ENCODE results near the gene HIBCH. TPM values are rescaled to one million over a fixed set of nuclear protein-coding genes. Genes with fewer than 3 reads are reported as not detected.
A peak's percentile ranks its signal among the peaks of the same experiment; 100 is the strongest.

The HIBCH gene
- total and polyA plus RNA-seq, 4 donors, result 20.2 to 65.2 (median 32.8) TPM

DNA sequence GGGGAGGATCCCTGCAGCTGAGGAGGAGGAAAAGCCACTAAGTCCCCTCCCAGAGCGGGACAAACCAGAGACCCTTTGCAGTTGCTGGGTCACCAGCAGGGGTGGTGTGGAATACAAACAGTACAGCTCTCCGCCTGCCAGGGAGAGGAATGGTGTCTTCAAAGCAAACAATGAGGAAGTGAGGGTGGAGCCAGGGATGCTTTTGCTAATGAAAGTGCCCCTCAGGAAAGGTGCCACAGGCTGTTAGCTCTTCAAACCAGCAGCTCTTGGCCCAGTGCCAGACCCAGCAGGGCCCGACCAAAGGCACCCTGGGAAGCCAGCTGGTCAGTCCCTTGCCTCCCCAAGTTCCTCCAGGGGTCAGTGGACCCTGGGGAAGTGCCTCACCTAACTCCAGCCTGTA lies 102.8 kb downstream of the HIBCH start:
- H3K36me3 ChIP-seq (ENCODE audit: control insufficient read depth in 4 of 4, insufficient read depth in 3 of 4, low read depth in 1 of 4, low read length in 3 of 4), result peaks cover 0 to 15% (median 7%) of the 10 kb centered on the region in 4 donors
- TF ChIP-seq RXRA (IDR thresholded peaks at IDR 0.05), result no peak
- TF ChIP-seq FOXA2 (IDR thresholded peaks at IDR 0.05), result no peak
- no peak for TF ChIP-seq GABPA (IDR thresholded peaks at IDR 0.05 in 1 of 2, conservative IDR thresholded peaks at IDR 0.05 in 1 of 2)
- TF ChIP-seq NR2F2 (IDR thresholded peaks at IDR 0.05), result no peak
- no peak for TF ChIP-seq HNF4A (conservative IDR thresholded peaks at IDR 0.05)
- TF ChIP-seq SP1 (IDR thresholded peaks at IDR 0.05), result no peak
- TF ChIP-seq, protein P1, sequence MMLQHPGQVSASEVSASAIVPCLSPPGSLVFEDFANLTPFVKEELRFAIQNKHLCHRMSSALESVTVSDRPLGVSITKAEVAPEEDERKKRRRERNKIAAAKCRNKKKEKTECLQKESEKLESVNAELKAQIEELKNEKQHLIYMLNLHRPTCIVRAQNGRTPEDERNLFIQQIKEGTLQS (IDR thresholded peaks at IDR 0.05), result no peak
- TF ChIP-seq, protein P2, sequence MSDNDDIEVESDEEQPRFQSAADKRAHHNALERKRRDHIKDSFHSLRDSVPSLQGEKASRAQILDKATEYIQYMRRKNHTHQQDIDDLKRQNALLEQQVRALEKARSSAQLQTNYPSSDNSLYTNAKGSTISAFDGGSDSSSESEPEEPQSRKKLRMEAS (IDR thresholded peaks at IDR 0.05), result no peak
- TF ChIP-seq HNF4G (IDR thresholded peaks at IDR 0.05), result no peak
- no peak for TF ChIP-seq TAF1 (conservative IDR thresholded peaks at IDR 0.05)
- H3K27ac ChIP-seq (ENCODE audit: low read depth in 1 of 2, low read length in 2 of 2), result no peak overlapping the region
- peak; percentile 71 for DNase-seq (ENCODE audit: low spot score)
- H3K4me1 ChIP-seq (ENCODE audit: control insufficient read depth in 4 of 4, insufficient read depth in 4 of 4, low read length in 3 of 4), result peaks cover 0 to 3% (median under 1%) of the 10 kb centered on the region in 4 donors
- H3K9ac ChIP-seq (ENCODE audit: low read depth in 1 of 2, low read length in 2 of 2), result no peak overlapping the region
- no peaks in the 10 kb centered on the region for H3K27me3 ChIP-seq (ENCODE audit: control insufficient read depth in 4 of 4, insufficient read depth in 4 of 4, low read length in 3 of 4)
- H3K9me3 ChIP-seq (ENCODE audit: control insufficient read depth in 4 of 4, low read length in 3 of 4), result no peaks in the 10 kb centered on the region
- 49% methylated on average over 3 of the region's 3 CpGs for WGBS
- H3K4me3 ChIP-seq (ENCODE audit: low read depth in 1 of 3, low read length in 3 of 3), result no peak overlapping the region

DNA sequence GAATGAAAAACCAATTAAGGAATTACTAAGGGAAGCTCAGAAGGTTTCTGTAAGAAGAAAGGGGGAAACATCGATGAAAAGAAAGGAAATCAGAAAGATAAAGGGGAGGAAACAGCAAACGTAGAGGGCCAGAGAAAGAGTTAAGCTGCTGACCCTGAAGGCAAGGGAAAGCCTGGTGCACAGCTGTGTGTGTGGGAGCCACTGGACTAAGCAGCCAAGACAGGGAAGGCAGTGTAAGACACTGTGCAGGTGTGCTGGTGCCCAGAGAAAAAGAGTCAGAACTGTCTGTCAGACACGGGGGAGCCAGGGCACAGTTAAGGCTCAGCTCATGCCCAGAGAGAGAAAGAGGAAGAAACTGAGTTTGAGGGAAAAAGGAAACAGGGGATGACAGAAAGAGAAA lies 104.0 kb downstream of the HIBCH start:
- Histone ChIP-seq H3K4me3 (ENCODE audit: low read depth in 1 of 3, low read length in 3 of 3) (no peak overlapping the region), H3K9me3 (ENCODE audit: control insufficient read depth in 4 of 4, low read length in 3 of 4) (no peaks in the 10 kb centered on the region), H3K9ac (ENCODE audit: low read depth in 1 of 2, low read length in 2 of 2) (no peak overlapping the region), H3K27ac (ENCODE audit: low read depth in 1 of 2, low read length in 2 of 2) (no peak overlapping the region), H3K27me3 (ENCODE audit: control insufficient read depth in 4 of 4, insufficient read depth in 4 of 4, low read length in 3 of 4) (no peaks in the 10 kb centered on the region), H3K4me1 (ENCODE audit: control insufficient read depth in 4 of 4, insufficient read depth in 4 of 4, low read length in 3 of 4) (peaks cover 0 to 3% (median under 1%) of the 10 kb centered on the region in 4 donors), H3K36me3 (ENCODE audit: control insufficient read depth in 4 of 4, insufficient read depth in 3 of 4, low read depth in 1 of 4, low read length in 3 of 4) (peaks cover 0 to 20% (median 6%) of the 10 kb centered on the region in 4 donors)
- DNase-seq (ENCODE audit: low spot score), result no peak
- WGBS, result 67% methylated on average over 3 of the region's 3 CpGs
- TF ChIP-seq FOXA2 (IDR thresholded peaks at IDR 0.05), result no peak
- TF ChIP-seq RXRA (IDR thresholded peaks at IDR 0.05), result no peak
- TF ChIP-seq, protein P3, sequence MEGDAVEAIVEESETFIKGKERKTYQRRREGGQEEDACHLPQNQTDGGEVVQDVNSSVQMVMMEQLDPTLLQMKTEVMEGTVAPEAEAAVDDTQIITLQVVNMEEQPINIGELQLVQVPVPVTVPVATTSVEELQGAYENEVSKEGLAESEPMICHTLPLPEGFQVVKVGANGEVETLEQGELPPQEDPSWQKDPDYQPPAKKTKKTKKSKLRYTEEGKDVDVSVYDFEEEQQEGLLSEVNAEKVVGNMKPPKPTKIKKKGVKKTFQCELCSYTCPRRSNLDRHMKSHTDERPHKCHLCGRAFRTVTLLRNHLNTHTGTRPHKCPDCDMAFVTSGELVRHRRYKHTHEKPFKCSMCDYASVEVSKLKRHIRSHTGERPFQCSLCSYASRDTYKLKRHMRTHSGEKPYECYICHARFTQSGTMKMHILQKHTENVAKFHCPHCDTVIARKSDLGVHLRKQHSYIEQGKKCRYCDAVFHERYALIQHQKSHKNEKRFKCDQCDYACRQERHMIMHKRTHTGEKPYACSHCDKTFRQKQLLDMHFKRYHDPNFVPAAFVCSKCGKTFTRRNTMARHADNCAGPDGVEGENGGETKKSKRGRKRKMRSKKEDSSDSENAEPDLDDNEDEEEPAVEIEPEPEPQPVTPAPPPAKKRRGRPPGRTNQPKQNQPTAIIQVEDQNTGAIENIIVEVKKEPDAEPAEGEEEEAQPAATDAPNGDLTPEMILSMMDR (IDR thresholded peaks at IDR 0.05; ENCODE audit: low read depth, low read length, missing input control), result no peak
- TF ChIP-seq, protein P1 (IDR thresholded peaks at IDR 0.05), result no peak
- TF ChIP-seq JUND (IDR thresholded peaks at IDR 0.05), result no peak
- TF ChIP-seq YY1 (IDR thresholded peaks at IDR 0.05), result no peak
- TF ChIP-seq HNF4A (conservative IDR thresholded peaks at IDR 0.05), result no peak
- TF ChIP-seq SP1 (IDR thresholded peaks at IDR 0.05), result no peak
- no peak for TF ChIP-seq NR2F2 (IDR thresholded peaks at IDR 0.05)
- TF ChIP-seq RAD21 (IDR thresholded peaks at IDR 0.05), result no peak
- TF ChIP-seq EGR1 (IDR thresholded peaks at IDR 0.05; ENCODE audit: low read depth in 2 of 2), result no peak
- TF ChIP-seq GABPA (IDR thresholded peaks at IDR 0.05 in 1 of 2, conservative IDR thresholded peaks at IDR 0.05 in 1 of 2), result no peak
- no peak for TF ChIP-seq TAF1 (conservative IDR thresholded peaks at IDR 0.05)
- TF ChIP-seq, protein P4, sequence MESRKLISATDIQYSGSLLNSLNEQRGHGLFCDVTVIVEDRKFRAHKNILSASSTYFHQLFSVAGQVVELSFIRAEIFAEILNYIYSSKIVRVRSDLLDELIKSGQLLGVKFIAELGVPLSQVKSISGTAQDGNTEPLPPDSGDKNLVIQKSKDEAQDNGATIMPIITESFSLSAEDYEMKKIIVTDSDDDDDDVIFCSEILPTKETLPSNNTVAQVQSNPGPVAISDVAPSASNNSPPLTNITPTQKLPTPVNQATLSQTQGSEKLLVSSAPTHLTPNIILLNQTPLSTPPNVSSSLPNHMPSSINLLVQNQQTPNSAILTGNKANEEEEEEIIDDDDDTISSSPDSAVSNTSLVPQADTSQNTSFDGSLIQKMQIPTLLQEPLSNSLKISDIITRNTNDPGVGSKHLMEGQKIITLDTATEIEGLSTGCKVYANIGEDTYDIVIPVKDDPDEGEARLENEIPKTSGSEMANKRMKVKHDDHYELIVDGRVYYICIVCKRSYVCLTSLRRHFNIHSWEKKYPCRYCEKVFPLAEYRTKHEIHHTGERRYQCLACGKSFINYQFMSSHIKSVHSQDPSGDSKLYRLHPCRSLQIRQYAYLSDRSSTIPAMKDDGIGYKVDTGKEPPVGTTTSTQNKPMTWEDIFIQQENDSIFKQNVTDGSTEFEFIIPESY (IDR thresholded peaks at IDR 0.05), result no peak
- TF ChIP-seq, protein P2 (IDR thresholded peaks at IDR 0.05), result no peak
- TF ChIP-seq, protein P5, sequence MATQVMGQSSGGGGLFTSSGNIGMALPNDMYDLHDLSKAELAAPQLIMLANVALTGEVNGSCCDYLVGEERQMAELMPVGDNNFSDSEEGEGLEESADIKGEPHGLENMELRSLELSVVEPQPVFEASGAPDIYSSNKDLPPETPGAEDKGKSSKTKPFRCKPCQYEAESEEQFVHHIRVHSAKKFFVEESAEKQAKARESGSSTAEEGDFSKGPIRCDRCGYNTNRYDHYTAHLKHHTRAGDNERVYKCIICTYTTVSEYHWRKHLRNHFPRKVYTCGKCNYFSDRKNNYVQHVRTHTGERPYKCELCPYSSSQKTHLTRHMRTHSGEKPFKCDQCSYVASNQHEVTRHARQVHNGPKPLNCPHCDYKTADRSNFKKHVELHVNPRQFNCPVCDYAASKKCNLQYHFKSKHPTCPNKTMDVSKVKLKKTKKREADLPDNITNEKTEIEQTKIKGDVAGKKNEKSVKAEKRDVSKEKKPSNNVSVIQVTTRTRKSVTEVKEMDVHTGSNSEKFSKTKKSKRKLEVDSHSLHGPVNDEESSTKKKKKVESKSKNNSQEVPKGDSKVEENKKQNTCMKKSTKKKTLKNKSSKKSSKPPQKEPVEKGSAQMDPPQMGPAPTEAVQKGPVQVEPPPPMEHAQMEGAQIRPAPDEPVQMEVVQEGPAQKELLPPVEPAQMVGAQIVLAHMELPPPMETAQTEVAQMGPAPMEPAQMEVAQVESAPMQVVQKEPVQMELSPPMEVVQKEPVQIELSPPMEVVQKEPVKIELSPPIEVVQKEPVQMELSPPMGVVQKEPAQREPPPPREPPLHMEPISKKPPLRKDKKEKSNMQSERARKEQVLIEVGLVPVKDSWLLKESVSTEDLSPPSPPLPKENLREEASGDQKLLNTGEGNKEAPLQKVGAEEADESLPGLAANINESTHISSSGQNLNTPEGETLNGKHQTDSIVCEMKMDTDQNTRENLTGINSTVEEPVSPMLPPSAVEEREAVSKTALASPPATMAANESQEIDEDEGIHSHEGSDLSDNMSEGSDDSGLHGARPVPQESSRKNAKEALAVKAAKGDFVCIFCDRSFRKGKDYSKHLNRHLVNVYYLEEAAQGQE (IDR thresholded peaks at IDR 0.05), result no peak
- no peak for TF ChIP-seq HNF4G (IDR thresholded peaks at IDR 0.05)
- no peak for TF ChIP-seq FOXA1 (IDR thresholded peaks at IDR 0.05)

Data from liver (tissue), 9 donors.